ENCODE measurements around the gene FTO.
A peak's percentile ranks its signal among the peaks of the same experiment; 100 is the strongest.

FTO gene

DNA sequence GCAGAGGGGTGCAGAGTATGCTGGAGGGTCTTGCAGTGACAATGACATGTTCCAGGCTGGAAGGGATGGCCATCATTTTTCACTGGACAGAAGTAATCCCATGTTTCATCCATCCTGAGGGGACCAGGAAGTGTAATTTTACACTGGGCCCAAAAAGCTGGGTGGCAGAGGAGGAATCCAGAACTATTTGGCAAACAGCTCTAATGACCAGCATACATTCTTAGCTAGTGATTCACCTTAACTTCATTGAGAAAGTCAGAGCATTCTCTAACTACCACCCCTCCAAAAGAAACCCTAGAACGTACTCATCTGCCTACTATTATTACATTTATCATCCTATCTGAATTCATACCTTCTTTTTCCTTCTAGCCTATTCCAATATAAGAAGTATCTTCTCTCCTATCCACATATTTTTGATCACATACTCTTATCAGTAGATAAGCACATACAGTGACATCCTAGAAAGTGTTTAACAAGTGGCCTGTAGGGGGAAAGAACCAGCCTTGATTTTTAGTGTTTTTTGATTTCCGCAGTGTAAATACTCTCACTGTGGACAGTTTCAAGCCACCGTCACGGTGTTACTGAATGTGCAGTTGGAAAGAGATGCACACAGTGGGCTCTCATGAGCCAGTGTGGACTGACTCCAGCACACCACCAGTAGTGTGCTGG is 118.1 kb downstream of the FTO start:
- Mint-ChIP-seq H3K36me3 (no peaks in the 10 kb centered on the region), H3K4me1 (peaks cover 17% of the 10 kb centered on the region), H3K4me3 (no peak overlapping the region), H3K27me3 (no peaks in the 10 kb centered on the region), H3K27ac (no peak overlapping the region), H3K9me3 (no peaks in the 10 kb centered on the region)
- DNase-seq = no peak
- CTCF ChIA-PET = interaction anchor here (1.0 to 3.6 kb wide), 5 partner anchors 45 to 272 kb away, joined by 3 to 23 read pairs (median 5); no protein-coding TSS in a partner anchor

GRCh38 chr16:53822936-53823529 is 119.1 kb downstream of the FTO start:
- peak; percentile 60 for DNase-seq
- Mint-ChIP-seq H3K36me3 (no peaks in the 10 kb centered on the region), H3K27ac (no peak overlapping the region), H3K4me1 (peaks cover 17% of the 10 kb centered on the region), H3K4me3 (no peak overlapping the region), H3K9me3 (no peaks in the 10 kb centered on the region), H3K27me3 (no peaks in the 10 kb centered on the region)
- CTCF ChIA-PET = interaction anchor here (0.6 to 3.6 kb wide), 8 partner anchors 14 to 273 kb away, joined by 3 to 23 read pairs (median 6); no protein-coding TSS in a partner anchor

- no peak for DNase-seq
- no peaks in the 10 kb centered on the region for H3K27me3 Mint-ChIP-seq
- H3K36me3 Mint-ChIP-seq = peaks cover 6% of the 10 kb centered on the region
- no peaks in the 10 kb centered on the region for H3K9me3 Mint-ChIP-seq
- no peak overlapping the region for H3K27ac Mint-ChIP-seq
- H3K4me3 Mint-ChIP-seq = no peak overlapping the region
- CTCF ChIA-PET = interaction anchor here (1.2 kb wide), 1 partner anchor 11 kb away, joined by 3 read pairs; no protein-coding TSS in a partner anchor
- peaks cover 7% of the 10 kb centered on the region for H3K4me1 Mint-ChIP-seq
Measured at GRCh38 chr16:53826658-53827057, 122.7 kb downstream of the FTO start.

DNA sequence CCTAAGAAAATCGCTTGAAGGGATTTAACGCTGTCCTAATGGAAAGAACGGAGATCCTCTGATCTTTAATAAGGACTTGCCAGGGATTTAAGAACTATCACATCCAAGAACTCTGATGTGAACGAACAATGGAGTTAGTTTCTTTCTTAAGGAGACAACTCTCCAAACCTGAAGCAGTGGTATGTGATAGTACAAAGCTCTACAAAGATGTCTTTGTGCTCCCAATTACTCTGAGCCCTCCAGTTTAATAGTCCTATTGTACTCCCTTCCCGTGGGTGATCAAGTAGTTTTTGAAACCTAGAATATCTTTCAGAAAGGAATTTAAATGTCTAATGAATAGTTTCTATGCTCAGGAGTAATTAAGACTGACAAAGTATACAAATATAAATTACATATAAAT is 123.8 kb downstream of the FTO start:
- CTCF ChIA-PET = interaction anchor here (1.2 kb wide), 1 partner anchor 10 kb away, joined by 3 read pairs; no protein-coding TSS in a partner anchor

DNA sequence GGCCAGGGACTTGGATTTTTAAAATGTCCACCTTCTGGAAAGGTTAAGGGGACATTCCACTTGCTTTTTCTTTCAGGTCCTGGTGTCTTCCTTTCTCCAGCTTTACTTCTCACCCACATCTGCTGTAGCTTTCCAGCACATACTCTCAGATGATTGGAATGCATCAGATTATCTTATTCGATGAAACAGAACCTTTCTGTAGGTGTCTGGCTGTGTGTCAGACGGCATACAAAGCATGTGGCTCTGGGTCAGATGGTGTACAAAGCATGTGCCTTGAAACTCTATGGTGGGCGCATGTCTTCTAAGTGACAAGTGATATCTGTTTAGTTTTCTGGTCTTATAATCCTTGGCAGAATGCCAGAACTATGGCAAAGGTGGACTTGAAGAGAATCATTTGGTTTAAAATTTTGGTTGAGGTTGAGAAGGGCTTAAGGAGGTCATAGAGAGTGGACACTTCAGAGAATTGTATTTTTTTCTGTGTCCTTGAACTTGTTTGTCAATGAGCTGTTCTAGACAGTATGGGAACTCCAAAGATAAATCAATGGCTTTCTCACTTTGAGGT is 125.3 kb downstream of the FTO start:
- Mint-ChIP-seq H3K4me1 (no peaks in the 10 kb centered on the region), H3K4me3 (no peak overlapping the region), H3K9me3 (no peaks in the 10 kb centered on the region), H3K27ac (no peak overlapping the region), H3K36me3 (peaks cover 6% of the 10 kb centered on the region), H3K27me3 (no peaks in the 10 kb centered on the region)
- CTCF ChIA-PET = no interaction called here
- no peak for DNase-seq

More for the DNA sequence above, 123.8 kb downstream of the FTO start:
- Mint-ChIP-seq H3K27ac (no peak overlapping the region), H3K36me3 (peaks cover 6% of the 10 kb centered on the region), H3K9me3 (no peaks in the 10 kb centered on the region), H3K4me3 (no peak overlapping the region), H3K27me3 (no peaks in the 10 kb centered on the region), H3K4me1 (no peaks in the 10 kb centered on the region)
- no peak for DNase-seq

GRCh38 chr16:53832896-53833544 is 129.1 kb downstream of the FTO start:
- no peak overlapping the region for H3K27ac Mint-ChIP-seq
- no peaks in the 10 kb centered on the region for H3K27me3 Mint-ChIP-seq
- peaks cover 7% of the 10 kb centered on the region for H3K4me1 Mint-ChIP-seq
- H3K9me3 Mint-ChIP-seq = no peaks in the 10 kb centered on the region
- DNase-seq = no peak
- CTCF ChIA-PET = no interaction called here
- H3K4me3 Mint-ChIP-seq = no peak overlapping the region
- peaks cover 8% of the 10 kb centered on the region for H3K36me3 Mint-ChIP-seq

GRCh38 chr16:53836142-53836541 is 132.2 kb downstream of the FTO start:
- no peaks in the 10 kb centered on the region for H3K27me3 Mint-ChIP-seq
- no peak overlapping the region for H3K27ac Mint-ChIP-seq
- no peak overlapping the region for H3K4me3 Mint-ChIP-seq
- no peak for DNase-seq
- CTCF ChIA-PET = interaction anchor here (1.3 to 2.2 kb wide), 2 partner anchors 13 to 287 kb away, joined by 3 to 8 read pairs; no protein-coding TSS in a partner anchor
- H3K9me3 Mint-ChIP-seq = no peaks in the 10 kb centered on the region
- H3K36me3 Mint-ChIP-seq = peaks cover 3% of the 10 kb centered on the region
- H3K4me1 Mint-ChIP-seq = peaks cover 8% of the 10 kb centered on the region

DNA sequence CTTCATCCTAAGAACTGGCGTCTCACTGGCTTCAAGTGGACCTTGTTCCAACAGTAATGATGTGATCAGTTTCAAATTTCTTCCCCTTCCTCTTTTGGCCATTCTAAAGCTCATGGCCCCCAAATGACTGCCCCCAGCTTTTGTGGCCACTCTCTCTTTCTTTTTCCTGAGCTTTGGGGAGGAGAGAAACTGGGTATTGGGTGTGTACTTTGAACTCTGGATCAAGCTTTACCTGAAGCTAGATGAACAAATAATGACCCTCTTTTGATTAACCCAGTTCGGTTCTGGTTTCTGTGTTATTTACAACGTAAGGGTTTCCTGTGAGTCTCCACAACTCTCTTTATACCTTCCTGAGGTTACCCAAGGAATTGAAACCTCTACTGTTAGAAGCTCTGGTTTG is 132.7 kb downstream of the FTO start:
- CTCF ChIA-PET = interaction anchor here (1.0 to 2.2 kb wide), 3 partner anchors 10 to 287 kb away, joined by 3 to 8 read pairs (median 3); no protein-coding TSS in a partner anchor
- peaks cover 8% of the 10 kb centered on the region for H3K4me1 Mint-ChIP-seq

GRCh38 chr16:53837426-53837825 is 133.5 kb downstream of the FTO start:
- DNase-seq = no peak
- no peaks in the 10 kb centered on the region for H3K27me3 Mint-ChIP-seq
- H3K9me3 Mint-ChIP-seq = no peaks in the 10 kb centered on the region
- H3K36me3 Mint-ChIP-seq = peaks cover 3% of the 10 kb centered on the region
- no peak overlapping the region for H3K27ac Mint-ChIP-seq
- H3K4me3 Mint-ChIP-seq = no peak overlapping the region
- peaks cover 8% of the 10 kb centered on the region for H3K4me1 Mint-ChIP-seq
- CTCF ChIA-PET = interaction anchor here (1.0 to 2.2 kb wide), 2 partner anchors 10 to 14 kb away, joined by 3 to 8 read pairs; no protein-coding TSS in a partner anchor

More for the DNA sequence above, 132.7 kb downstream of the FTO start:
- H3K9me3 Mint-ChIP-seq = no peaks in the 10 kb centered on the region
- DNase-seq = no peak
- H3K4me3 Mint-ChIP-seq = no peak overlapping the region
- H3K27ac Mint-ChIP-seq = no peak overlapping the region
- H3K36me3 Mint-ChIP-seq = peaks cover 3% of the 10 kb centered on the region
- H3K27me3 Mint-ChIP-seq = no peaks in the 10 kb centered on the region

- Mint-ChIP-seq H3K27me3 (no peaks in the 10 kb centered on the region), H3K36me3 (peaks cover 3% of the 10 kb centered on the region), H3K9me3 (no peaks in the 10 kb centered on the region), H3K4me1 (peaks cover 8% of the 10 kb centered on the region), H3K27ac (no peak overlapping the region), H3K4me3 (no peak overlapping the region)
- CTCF ChIA-PET = interaction anchor here (0.8 kb wide), 1 partner anchor 16 kb away, joined by 3 read pairs; no protein-coding TSS in a partner anchor
- DNase-seq = no peak
Measured at GRCh38 chr16:53839150-53839549, 135.2 kb downstream of the FTO start.

DNA sequence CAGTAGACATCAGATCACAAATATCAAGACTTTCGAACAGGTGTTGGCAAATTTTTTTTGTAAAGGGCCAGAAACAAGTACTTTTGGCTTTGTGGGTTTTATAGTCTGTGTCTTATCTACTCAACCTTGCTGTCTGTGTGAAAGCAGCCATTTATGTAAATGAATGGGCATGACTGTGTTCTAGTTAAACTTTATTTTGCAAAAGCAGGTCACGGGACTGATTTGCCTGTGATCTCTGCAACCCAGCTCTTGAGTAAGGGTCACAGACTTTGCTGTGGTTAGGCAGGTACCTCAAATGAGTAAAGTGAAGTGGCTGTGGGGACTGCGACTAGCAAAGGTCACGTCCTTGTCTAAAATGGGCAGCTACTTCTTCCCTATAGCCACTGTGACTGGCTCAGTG is 136.5 kb downstream of the FTO start:
- Mint-ChIP-seq H3K27ac (no peak overlapping the region), H3K36me3 (peaks cover 6% of the 10 kb centered on the region), H3K27me3 (no peaks in the 10 kb centered on the region), H3K4me1 (peaks cover 13% of the 10 kb centered on the region), H3K4me3 (no peak overlapping the region), H3K9me3 (no peaks in the 10 kb centered on the region)
- CTCF ChIA-PET = no interaction called here
- no peak for DNase-seq

DNA sequence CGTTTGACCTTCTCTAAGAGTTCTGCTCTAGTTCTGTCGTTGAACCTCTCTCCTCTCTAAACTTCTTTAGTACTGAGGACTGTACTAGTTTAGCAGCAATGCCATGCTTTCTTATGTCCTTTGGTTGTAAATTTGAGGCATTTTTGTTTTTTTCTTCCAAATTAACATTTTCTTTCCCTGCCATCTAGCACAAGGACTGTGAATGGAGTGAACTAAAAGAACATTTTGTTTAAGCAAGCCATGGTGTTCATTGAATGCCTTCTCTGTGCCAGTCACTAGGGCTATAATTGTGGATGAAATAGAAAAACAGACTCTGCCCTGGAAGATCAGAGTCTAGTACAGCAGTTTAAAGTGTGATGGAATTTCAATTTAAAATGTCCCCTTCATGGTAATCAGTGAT is 137.9 kb downstream of the FTO start:
- CTCF ChIA-PET = no interaction called here
- peaks cover 6% of the 10 kb centered on the region for H3K36me3 Mint-ChIP-seq
- H3K9me3 Mint-ChIP-seq = no peaks in the 10 kb centered on the region
- H3K27ac Mint-ChIP-seq = no peak overlapping the region
- peaks cover 10% of the 10 kb centered on the region for H3K4me1 Mint-ChIP-seq
- no peaks in the 10 kb centered on the region for H3K27me3 Mint-ChIP-seq
- DNase-seq = no peak
- H3K4me3 Mint-ChIP-seq = no peak overlapping the region

- CTCF ChIA-PET = no interaction called here
- peaks cover 5% of the 10 kb centered on the region for H3K4me1 Mint-ChIP-seq
- H3K4me3 Mint-ChIP-seq = no peak overlapping the region
- peaks cover 3% of the 10 kb centered on the region for H3K36me3 Mint-ChIP-seq
- no peak for DNase-seq
- no peaks in the 10 kb centered on the region for H3K9me3 Mint-ChIP-seq
- no peaks in the 10 kb centered on the region for H3K27me3 Mint-ChIP-seq
- no peak overlapping the region for H3K27ac Mint-ChIP-seq
Measured at GRCh38 chr16:53843084-53843483, 139.1 kb downstream of the FTO start.

- Mint-ChIP-seq H3K9me3 (no peaks in the 10 kb centered on the region), H3K27ac (no peak overlapping the region), H3K27me3 (no peaks in the 10 kb centered on the region), H3K4me3 (no peak overlapping the region), H3K4me1 (peaks cover 12% of the 10 kb centered on the region), H3K36me3 (peaks cover 3% of the 10 kb centered on the region)
- DNase-seq = no peak
- CTCF ChIA-PET = interaction anchor here (0.7 kb wide), 1 partner anchor 19 kb away, joined by 3 read pairs; no protein-coding TSS in a partner anchor
Measured at GRCh38 chr16:53844804-53845203, 140.8 kb downstream of the FTO start.
